HG02943 (cell line): ENCODE results near the gene LMBRD1.
"Not testable (repeated sequence)": the region's sequence is repeated elsewhere in the genome, so short reads cannot be mapped to it uniquely, and the experiment has no call there.

Experiments used
- ATAC-seq: cut with Tn5 transposase; IDR thresholded peaks from one replicate; pipeline ENCODE4 v1.9.1; 2021; ENCODE audit warnings: mild to moderate bottlenecking, low read depth, moderate library complexity; ENCODE audit not compliant: unreplicated experiment

LMBRD1 gene

DNA sequence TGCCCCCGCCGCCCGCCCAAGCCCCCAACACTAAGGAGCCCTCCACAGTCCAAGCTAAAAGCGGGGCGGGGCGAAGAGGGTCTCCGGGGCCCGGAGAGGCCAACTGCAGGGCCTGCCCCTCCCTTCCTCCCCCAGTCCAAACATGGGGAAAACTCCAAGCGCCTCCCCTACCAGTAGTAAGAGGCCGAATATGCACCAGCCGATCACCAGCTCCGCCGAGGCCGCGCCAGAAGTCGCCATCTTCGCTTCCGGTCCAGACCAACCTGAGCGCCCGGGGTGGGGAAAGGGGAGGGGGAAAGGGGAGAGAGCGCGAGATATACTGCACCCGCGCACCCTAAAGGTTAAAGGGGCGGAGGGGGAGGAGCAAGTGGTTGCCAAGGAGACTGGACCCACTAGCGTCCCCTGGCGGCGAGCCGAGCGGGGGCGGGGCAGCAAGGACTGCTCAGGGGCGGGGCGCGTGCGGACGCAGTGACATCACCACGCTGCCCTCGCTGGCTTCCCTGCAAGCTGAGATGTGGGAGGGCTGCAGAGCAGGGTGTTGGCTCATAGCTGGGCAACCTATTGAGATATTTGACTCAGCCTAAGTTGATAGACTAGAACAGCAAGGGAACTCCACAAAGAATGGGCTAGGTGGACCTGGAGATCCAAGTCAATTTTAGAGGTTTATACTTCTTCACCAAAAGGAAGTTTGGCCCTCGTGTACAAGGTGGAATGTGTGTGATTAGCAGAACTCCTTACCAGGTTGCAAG is at the start of gene LMBRD1:
LMBRD1 (minus strand) TSS at position 369 of the 749 bp plus-strand sequence; CDS start at position 240, 129 bp downstream.
- ATAC-seq: peak; percentile 95

DNA sequence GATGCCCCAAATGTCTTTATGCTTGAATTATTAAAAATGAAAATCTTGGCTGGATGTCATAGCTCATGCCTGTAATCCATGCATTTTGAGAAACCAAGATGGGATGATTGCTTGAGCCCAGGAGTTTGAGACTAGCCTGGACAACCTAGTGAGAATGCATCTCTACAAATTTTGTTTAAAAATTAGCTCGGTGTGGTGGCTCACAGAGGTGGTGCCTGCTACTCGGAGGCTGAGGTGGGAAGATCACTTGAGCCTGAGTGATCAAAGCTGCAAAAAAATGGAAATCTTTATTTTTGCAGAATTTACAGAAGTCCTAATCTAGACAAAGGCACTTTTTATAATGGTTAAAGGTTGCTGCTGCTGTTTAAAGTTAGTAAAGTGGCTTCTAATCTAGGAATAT is 49.5 kb upstream of the LMBRD1 start:
- ATAC-seq: no peak

DNA sequence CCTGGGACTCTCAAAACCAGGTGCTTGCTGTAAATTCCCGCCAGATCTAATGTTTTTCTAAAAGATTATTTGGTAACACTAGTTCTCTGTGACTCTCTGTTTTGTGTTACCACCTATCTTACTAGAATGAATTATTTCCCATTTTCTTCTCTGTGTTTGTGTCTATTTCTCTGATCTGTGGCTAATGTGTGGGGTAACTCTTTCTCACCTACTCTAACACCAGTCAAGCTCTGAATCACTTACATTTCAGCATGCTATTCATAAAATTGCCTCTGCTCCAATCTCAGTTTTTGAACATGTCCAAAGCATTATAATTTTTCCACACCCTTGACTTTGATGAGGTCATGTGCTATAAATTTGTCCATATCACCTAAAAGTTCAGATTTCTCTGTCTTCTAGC is 46.4 kb upstream of the LMBRD1 start:
- no peak for ATAC-seq

GRCh38 chr6:69841862-69842261 is 45.1 kb upstream of the LMBRD1 start:
- ATAC-seq: no peak

GRCh38 chr6:69835414-69836179 is 38.8 kb upstream of the LMBRD1 start:
- no peak for ATAC-seq

GRCh38 chr6:69832558-69832957 is 35.7 kb upstream of the LMBRD1 start:
- no peak for ATAC-seq

GRCh38 chr6:69827276-69827893 is 30.6 kb upstream of the LMBRD1 start:
- no peak for ATAC-seq

GRCh38 chr6:69825904-69826303 is 29.1 kb upstream of the LMBRD1 start:
- no peak for ATAC-seq

DNA sequence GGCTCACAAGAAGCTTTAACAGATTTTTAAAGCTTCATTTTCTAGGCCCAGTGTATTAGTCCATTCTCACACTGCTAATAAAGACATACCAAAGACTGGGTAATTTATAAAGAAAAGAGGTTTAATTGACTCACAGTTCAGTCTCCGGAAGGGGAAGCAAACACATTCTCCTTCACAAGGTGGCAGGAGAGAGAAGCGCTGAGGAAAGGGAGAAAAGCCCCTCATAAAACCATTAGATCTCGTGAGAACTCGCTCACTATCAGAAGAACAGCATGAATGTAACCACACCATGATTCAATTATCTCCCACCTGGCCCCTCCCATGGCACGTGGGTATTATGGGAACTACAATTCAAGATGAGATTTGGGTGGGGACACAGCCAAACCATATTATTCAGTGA is 27.5 kb upstream of the LMBRD1 start:
- not testable (repeated sequence) for ATAC-seq

DNA sequence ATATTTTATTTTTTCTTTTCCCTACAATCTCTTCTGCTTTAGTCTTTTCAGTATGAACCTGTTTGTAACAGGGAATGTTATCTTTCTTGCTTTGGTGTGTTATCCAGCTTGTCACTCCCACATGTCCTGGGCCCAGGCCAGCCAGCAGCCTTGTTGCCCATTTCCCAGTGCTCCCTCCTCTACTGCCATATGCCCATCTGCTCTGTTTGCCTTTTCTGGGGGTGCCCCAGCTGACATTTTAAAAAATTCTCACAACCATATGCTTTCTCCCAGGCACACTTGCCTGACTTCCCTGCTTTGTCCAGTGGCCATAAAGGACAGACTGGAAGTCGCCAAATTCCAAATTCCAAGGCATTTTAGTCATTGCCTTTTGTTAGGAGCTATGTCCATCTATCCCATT is 23.6 kb upstream of the LMBRD1 start:
- no peak for ATAC-seq

GRCh38 chr6:69820018-69820417 is 23.2 kb upstream of the LMBRD1 start:
- no peak for ATAC-seq

- ATAC-seq: no peak
Measured at GRCh38 chr6:69819138-69819537, 22.3 kb upstream of the LMBRD1 start.

GRCh38 chr6:69818223-69818930 is 21.6 kb upstream of the LMBRD1 start:
- ATAC-seq: no peak

DNA sequence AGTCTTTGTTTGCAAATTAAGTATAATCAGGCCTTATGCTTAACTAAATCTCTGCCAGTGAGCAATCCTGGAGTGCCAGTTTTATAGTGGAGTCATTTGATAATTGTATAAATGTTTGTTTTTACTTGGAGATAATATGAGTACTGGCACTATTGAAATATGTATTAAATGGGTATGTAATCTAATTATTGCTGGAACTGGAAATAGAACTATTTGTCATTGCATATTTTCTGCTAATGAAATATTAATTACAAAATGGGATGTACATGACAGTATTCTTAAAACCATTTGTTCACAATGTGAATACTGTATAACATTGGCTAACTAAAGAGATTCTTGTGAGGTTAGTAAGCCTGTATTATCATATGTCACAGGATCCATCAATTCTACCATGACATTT is 20.5 kb upstream of the LMBRD1 start:
- no peak for ATAC-seq

DNA sequence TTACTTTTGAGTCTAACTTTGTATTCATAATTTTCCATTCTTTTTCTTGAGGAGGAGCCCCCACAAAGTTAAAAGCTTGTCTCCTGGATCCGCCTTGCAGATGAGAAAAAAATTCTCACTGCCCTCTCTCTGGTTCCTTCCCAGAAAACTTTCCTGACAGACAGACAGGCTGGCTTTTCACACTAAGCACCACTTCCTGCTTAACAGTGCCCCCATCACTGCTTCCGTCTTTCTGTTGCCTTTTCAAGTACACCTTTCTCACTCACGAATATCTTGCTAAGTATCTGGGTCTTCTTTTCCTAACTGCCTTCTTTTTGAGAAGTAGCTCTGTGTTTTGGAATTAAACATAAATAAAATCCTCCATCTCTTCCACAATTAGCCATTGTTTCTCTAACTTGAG is 19.8 kb upstream of the LMBRD1 start:
- no peak for ATAC-seq

DNA sequence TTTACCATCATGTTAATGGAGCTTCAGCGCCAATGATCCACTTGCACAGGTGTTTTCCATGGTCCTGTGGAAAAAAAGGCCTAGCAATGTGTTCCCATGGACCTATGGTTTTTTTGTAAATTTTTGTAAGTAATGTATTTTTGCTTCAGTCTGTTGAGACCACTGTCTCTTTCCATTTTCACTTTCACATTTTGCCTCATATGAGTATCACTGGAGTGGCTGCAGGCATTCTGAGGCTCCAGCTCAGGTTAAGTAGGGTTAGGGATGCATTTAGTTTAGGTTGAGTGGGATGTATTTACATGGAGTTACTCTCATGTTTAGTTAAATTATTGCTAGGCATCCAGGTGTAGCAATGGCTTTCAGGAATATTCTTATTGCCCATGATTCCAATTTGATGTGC is 19.2 kb upstream of the LMBRD1 start:
- peak; percentile 63 for ATAC-seq

DNA sequence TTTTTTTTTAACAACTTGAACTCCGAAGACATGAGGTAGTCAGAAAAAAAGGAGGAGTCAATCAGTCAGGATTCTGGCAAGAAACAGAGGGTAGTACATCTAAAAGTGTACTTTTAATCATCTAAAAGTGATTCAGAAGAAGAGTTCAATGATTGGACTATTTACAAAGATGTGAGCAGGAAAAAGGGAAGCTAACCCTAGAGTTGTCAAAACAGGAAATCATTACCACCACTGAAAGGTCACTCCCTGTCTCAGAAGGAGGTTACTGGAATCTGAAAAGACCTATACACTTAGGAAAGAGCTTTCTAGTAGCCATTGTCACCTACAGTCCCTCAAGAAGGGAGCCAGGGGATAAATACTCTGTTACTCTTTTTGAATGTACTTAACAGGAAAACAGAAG is 16.7 kb upstream of the LMBRD1 start:
- ATAC-seq: no peak

DNA sequence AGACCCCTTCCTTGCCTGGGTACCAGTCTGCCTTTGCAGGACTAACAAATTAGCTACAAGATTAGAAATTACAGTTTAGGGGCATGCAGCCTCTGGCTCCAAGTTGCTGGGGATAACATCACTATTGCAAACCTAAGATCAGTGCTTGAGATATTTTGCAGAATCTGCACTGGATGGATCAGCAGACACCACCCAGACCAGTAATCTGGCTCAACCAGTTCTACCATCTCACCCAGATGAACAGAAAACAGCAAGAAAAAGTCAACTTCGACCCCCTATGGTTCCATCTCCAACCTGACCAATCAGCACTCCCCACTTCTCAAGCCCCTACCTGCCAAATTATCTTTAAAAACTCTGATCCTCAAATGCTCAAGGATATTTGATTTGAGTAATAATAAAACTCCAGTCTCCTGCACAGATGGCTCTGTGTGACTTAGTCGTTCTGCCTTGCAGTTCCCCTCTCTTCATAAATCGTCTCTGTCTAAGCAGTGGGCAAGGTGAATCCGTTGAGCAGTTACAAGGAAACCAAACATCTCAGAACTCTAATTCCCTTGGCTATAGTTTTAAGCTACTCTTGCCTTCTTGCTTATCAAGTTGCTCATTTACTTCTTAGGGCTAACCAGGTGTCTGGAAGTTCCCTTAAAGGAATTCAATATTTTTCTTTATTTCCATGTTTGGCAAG is 16.1 kb upstream of the LMBRD1 start:
- ATAC-seq: no peak

DNA sequence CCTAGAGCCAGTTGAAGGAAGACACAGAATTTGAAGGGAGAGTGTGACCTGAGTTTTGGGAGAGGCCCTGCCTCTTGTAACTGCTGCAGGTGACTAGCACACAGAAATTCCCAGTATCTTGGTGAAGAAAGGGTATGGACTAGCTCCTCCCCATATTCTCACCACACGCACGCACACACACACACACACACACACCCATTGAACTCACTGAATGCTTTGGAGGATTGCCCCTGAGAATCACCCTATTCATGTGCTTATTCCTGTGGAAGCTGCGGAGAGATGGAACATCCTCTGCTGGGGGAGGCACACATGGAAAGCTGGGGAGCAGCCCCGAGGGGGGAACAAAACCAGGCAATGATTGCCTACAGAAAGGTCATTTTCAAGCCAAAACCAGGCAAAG is 6.2 kb upstream of the LMBRD1 start:
- ATAC-seq: no peak

GRCh38 chr6:69801711-69802110 is 4.9 kb upstream of the LMBRD1 start:
- ATAC-seq: no peak
